A673 (cell line): Measurements from ENCODE around the gene CSTPP1.

ENCODE experiments used
- CTCF ChIP-seq: fragments of 300-800, 200-600 bp; sonication (generic); conservative IDR thresholded peaks from 2 replicates; pipeline ENCODE4 v1.5.1; 2017; ENCODE audit warnings: low read depth, mild to moderate bottlenecking, antibody characterized with exemption, low read length, moderate library complexity, mixed read lengths
- EZH2 ChIP-seq: fragments of 200-600 bp; sonication (generic); IDR thresholded peaks from 2 replicates; pipeline ENCODE4 v1.6.1; 2017; ENCODE audit warnings: borderline replicate concordance, low read depth, mild to moderate bottlenecking, mixed read lengths, antibody characterized with exemption, low read length; ENCODE audit not compliant: poor library complexity, severe bottlenecking

- TF ChIP-seq CTCF (no peak), EZH2 (no peak)
Observed at GRCh38 chr11:46930089-46930488, 6.5 kb upstream of the CSTPP1 start.
